HCT116 (cell line): ENCODE results near the gene NPS. TPM values are rescaled to one million over a fixed set of nuclear protein-coding genes. Genes with fewer than 3 reads are reported as not detected.

Source experiments
- ATAC-seq: fragments of 200-7000 bp; cut with Tn5 transposase; 2 replicates; pipeline ENCODE4 v1.9.1; 2020; ENCODE audit warnings: mild to moderate bottlenecking, moderate library complexity
- BruUV-seq: library from RNA; stranded (reverse); fragments of 400-500 nt; replicated peaks from 2 replicates; lab custom pipeline; 2021; lab: Mats Ljungman, UMichigan
- CTCF ChIA-PET: fragments of 300-600 bp; sonication (Branson Sonifier 250); formaldehyde crosslinking; loops from one replicate; lab custom pipeline; 2021; ENCODE audit warnings: antibody characterized with exemption; lab: Charles Lee
- POLR2A ChIA-PET: fragments of 300-600, 350-600 bp; sonication (Branson Sonifier 250); formaldehyde crosslinking; loops from one replicate; lab custom pipeline; 2021; ENCODE audit warnings: antibody characterized with exemption; lab: Charles Lee
- RAD21 ChIA-PET, 2 experiments: fragments of 300-600 bp; sonication (Branson Sonifier 250); formaldehyde crosslinking; loops; one replicate each; lab custom pipeline; 2023; ENCODE audit warnings: low total read pairs in 2 of 2; ENCODE audit not compliant: uncharacterized antibody in 2 of 2, unreplicated experiment in 2 of 2, low non-redundant PET in 1 of 2; lab: Charles Lee
- DNase-seq: peaks from one replicate; pipeline ENCODE4 v3.0.0-alpha.2; 2010; ENCODE audit warnings: low read depth, low spot score
- H2AFZ ChIP-seq: fragments of 200-600 bp; shearing (Covaris generic), sonication (generic); 2 replicates; pipeline ENCODE4 v1.6.1; 2017; ENCODE audit warnings: low read depth, mixed run types, mixed read lengths, antibody characterized with exemption, low read length; ENCODE audit not compliant: poor library complexity, severe bottlenecking
- H3K27ac ChIP-seq: 2 replicates; pipeline ENCODE4 v1.5.1; 2012; ENCODE audit warnings: low read depth, low read length
- H3K27me3 ChIP-seq: fragments of 200-600 bp; sonication (generic); 2 replicates; pipeline ENCODE4 v1.6.1; 2016; ENCODE audit warnings: mixed run types, low read length, mixed read lengths; ENCODE audit not compliant: insufficient read depth
- H3K36me3 ChIP-seq, 2 experiments: fragments of 200-500 bp in 1 of 2; fragments of 200-600 bp in 1 of 2; sonication (Bioruptor generic) in 1 of 2; sonication (generic) in 1 of 2; 2 replicates each; pipeline versions ENCODE4 v1.5.1 to v1.6.1; 2014 to 2016; ENCODE audit warnings: low read length in 2 of 2, inconsistent platforms in 1 of 2, mixed read lengths in 1 of 2, mixed run types in 1 of 2; ENCODE audit not compliant: insufficient read depth in 2 of 2, control insufficient read depth in 1 of 2
- H3K4me1 ChIP-seq, 2 experiments: fragments of 200-600 bp in 1 of 2; sonication (generic) in 1 of 2; 2 replicates each; pipeline versions ENCODE4 v1.5.1 to v1.6.1; 2012 to 2017; ENCODE audit warnings: low read length in 2 of 2, inconsistent platforms in 1 of 2, mild to moderate bottlenecking in 1 of 2, mixed read lengths in 1 of 2, mixed run types in 1 of 2, moderate library complexity in 1 of 2; ENCODE audit not compliant: insufficient read depth in 2 of 2, control insufficient read depth in 1 of 2
- H3K4me2 ChIP-seq: fragments of 200-600 bp; sonication (generic); 2 replicates; pipeline ENCODE4 v1.6.1; 2017; ENCODE audit warnings: mixed run types, low read length, mixed read lengths
- H3K4me3 ChIP-seq, 2 experiments: fragments of 200-600 bp in 1 of 2; sonication (generic) in 1 of 2; replicated peaks in 1 of 2; 2 replicates each; pipeline ENCODE4 v1.5.1; 2011 to 2016; ENCODE audit warnings: low read length in 2 of 2, control low read depth in 1 of 2, low read depth in 1 of 2, mild to moderate bottlenecking in 1 of 2, mixed read lengths in 1 of 2, mixed run types in 1 of 2
- H3K79me2 ChIP-seq: fragments of 200-600 bp; sonication (generic); 2 replicates; pipeline ENCODE4 v1.6.1; 2017; ENCODE audit warnings: mild to moderate bottlenecking, mixed run types, low read length, moderate library complexity, mixed read lengths; ENCODE audit not compliant: insufficient read depth
- H3K9ac ChIP-seq: fragments of 200-600 bp; sonication (generic); 2 replicates; pipeline ENCODE4 v1.6.1; 2016; ENCODE audit warnings: low read length, mixed read lengths
- H3K9me2 ChIP-seq: fragments of 200-600 bp; sonication (generic), shearing (Covaris generic); 2 replicates; pipeline ENCODE4 v1.6.1; 2017; ENCODE audit warnings: mixed run types, mild to moderate bottlenecking, moderate library complexity; ENCODE audit not compliant: insufficient read depth
- H3K9me3 ChIP-seq, 2 experiments: fragments of 200-500 bp in 1 of 2; fragments of 200-600 bp in 1 of 2; sonication (Bioruptor generic) in 1 of 2; sonication (generic) in 1 of 2; 2 replicates each; pipeline ENCODE4 v1.6.1; 2014 to 2017; ENCODE audit warnings: low read length in 2 of 2, mixed read lengths in 2 of 2, inconsistent platforms in 1 of 2, low read depth in 1 of 2, mild to moderate bottlenecking in 1 of 2, mixed run types in 1 of 2, moderate library complexity in 1 of 2; ENCODE audit not compliant: control insufficient read depth in 1 of 2, insufficient read depth in 1 of 2
- H4K20me1 ChIP-seq: fragments of 200-600 bp; sonication (generic), shearing (Covaris generic); 2 replicates; pipeline ENCODE4 v1.6.1; 2017; ENCODE audit warnings: mixed run types, mild to moderate bottlenecking, moderate library complexity; ENCODE audit not compliant: insufficient read depth
- ATF3 ChIP-seq: IDR thresholded peaks from 2 replicates; pipeline ENCODE4 v1.6.1; 2012
- CBX3 ChIP-seq: IDR thresholded peaks from 2 replicates; pipeline ENCODE4 v1.6.1; 2012; ENCODE audit warnings: low read depth
- CEBPB ChIP-seq: IDR thresholded peaks from 2 replicates; pipeline ENCODE4 v1.6.1; 2012; ENCODE audit warnings: low read depth
- ELF1 ChIP-seq: IDR thresholded peaks from 2 replicates; pipeline ENCODE4 v1.6.1; 2012; ENCODE audit warnings: low read depth, borderline replicate concordance
- EZH2phosphoT487 ChIP-seq: fragments of 200-600 bp; IDR thresholded peaks from 2 replicates; pipeline ENCODE4 v1.6.1; 2018; ENCODE audit warnings: antibody characterized with exemption, borderline replicate concordance
- FOSL1 ChIP-seq: IDR thresholded peaks from 2 replicates; pipeline ENCODE4 v1.6.1; 2012; ENCODE audit warnings: low read depth
- JUND ChIP-seq: IDR thresholded peaks from 2 replicates; pipeline ENCODE4 v1.6.1; 2012
- POLR2A ChIP-seq: IDR thresholded peaks from 2 replicates; pipeline ENCODE4 v1.7.0; 2011; ENCODE audit warnings: borderline replicate concordance; ENCODE audit not compliant: insufficient read depth, insufficient read length; ENCODE audit errors: extremely low read depth
- POLR2AphosphoS5 ChIP-seq: IDR thresholded peaks from 2 replicates; pipeline ENCODE4 v1.6.1; 2011; ENCODE audit warnings: mild to moderate bottlenecking, low read depth, low read length, moderate library complexity
- SIN3A ChIP-seq: IDR thresholded peaks from 2 replicates; pipeline ENCODE4 v1.6.1; 2012; ENCODE audit warnings: low read depth
- SP1 ChIP-seq: IDR thresholded peaks from 2 replicates; pipeline ENCODE4 v1.6.1; 2012; ENCODE audit warnings: low read depth
- TCF7L2 ChIP-seq: IDR thresholded peaks from 2 replicates; pipeline ENCODE4 v1.7.0; 2011; ENCODE audit warnings: borderline replicate concordance, inconsistent platforms; ENCODE audit not compliant: insufficient read depth, insufficient read length; ENCODE audit errors: extremely low read depth
- ZFX ChIP-seq: fragments of 450-650 bp; IDR thresholded peaks from 2 replicates; pipeline ENCODE4 v1.6.1; 2017
- intact Hi-C: fragments of 100-400 bp; cut with micrococcal nuclease; formaldehyde crosslinking; loops from 2 replicates; pipeline ENCODE4 v1.10.0; 2022
- total RNA-seq: library from RNA; stranded (reverse); gene quantifications from one replicate; pipeline ENCODE4 v1.2.1, GENCODE V29; 2021; ENCODE audit not compliant: unreplicated experiment
- TF ChIP-seq, protein P1 (sequence below): IDR thresholded peaks from 2 replicates; pipeline ENCODE4 v1.6.1; 2012
- TF ChIP-seq, protein P2 (sequence below): IDR thresholded peaks from 2 replicates; pipeline ENCODE4 v1.6.1; 2012; ENCODE audit warnings: low read depth

Gene NPS
- total RNA-seq, 1 experiment from 2014 or later = not detected

DNA sequence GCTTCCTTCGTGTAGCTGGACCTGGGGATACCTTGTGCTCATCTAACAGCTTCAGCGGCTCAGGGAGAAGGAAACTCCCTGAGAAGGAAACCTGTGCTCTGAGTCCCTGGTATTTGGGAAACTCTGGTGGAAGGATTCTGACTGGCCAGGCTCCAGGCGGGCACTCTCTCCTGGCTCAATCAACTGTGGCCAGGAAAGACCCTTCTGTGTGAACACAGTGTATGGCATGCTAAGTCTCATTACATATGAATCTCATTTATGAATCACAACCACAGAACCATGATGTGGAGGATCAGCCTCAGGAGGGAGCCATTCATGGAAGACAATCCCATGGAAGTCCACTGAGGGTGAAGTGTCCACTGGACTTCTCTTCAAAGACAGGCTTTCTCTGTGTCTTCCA is 20.9 kb downstream of the NPS start:
- ChIA-PET CTCF (no interaction called here), POLR2A (no interaction called here), RAD21 (no interaction called here)
- peaks cover 65% of the 10 kb centered on the region for H3K27me3 ChIP-seq
- no peak for DNase-seq
- H2AFZ ChIP-seq = no peak overlapping the region
- no peaks in the 10 kb centered on the region; a peak in 1 of 4 replicates for H3K9me3 ChIP-seq
- H3K4me2 ChIP-seq = no peak overlapping the region
- H3K9ac ChIP-seq = no peak overlapping the region
- intact Hi-C loops = loop anchor here (10.0 kb wide), 1 partner anchor 325 kb away; no protein-coding TSS in a partner anchor
- H4K20me1 ChIP-seq = no peaks in the 10 kb centered on the region
- no TSS peak for BruUV-seq
- ATAC-seq = no peak
- H3K79me2 ChIP-seq = no peaks in the 10 kb centered on the region
- H3K4me3 ChIP-seq = no peak overlapping the region
- no peaks in the 10 kb centered on the region for H3K9me2 ChIP-seq
- H3K36me3 ChIP-seq = no peaks in the 10 kb centered on the region
- H3K4me1 ChIP-seq = no peaks in the 10 kb centered on the region
- no peak overlapping the region for H3K27ac ChIP-seq
- TF ChIP-seq POLR2AphosphoS5 (no peak), ELF1 (no peak), SP1 (no peak), ZFX (no peak), POLR2A (no peak), TCF7L2 (no peak), ATF3 (no peak), SIN3A (no peak), FOSL1 (no peak), CBX3 (no peak), JUND (no peak)
- TF ChIP-seq, protein P1, sequence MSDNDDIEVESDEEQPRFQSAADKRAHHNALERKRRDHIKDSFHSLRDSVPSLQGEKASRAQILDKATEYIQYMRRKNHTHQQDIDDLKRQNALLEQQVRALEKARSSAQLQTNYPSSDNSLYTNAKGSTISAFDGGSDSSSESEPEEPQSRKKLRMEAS = no peak

GRCh38 chr10:127571386-127571785 is 22.3 kb downstream of the NPS start:
- RAD21 ChIA-PET = no interaction called here
- BruUV-seq = no TSS peak
- no peak overlapping the region for H2AFZ ChIP-seq

More at GRCh38 chr10:127571386-127571785, 22.3 kb downstream of the NPS start:
- H3K4me2 ChIP-seq = no peak overlapping the region
- H3K27ac ChIP-seq = no peak overlapping the region
- no peaks in the 10 kb centered on the region; a peak in 1 of 4 replicates for H3K9me3 ChIP-seq
- H3K36me3 ChIP-seq = no peaks in the 10 kb centered on the region
- H3K79me2 ChIP-seq = no peaks in the 10 kb centered on the region
- ATAC-seq = no peak
- TF ChIP-seq TCF7L2 = no peak
- no peak for TF ChIP-seq CEBPB
- TF ChIP-seq, protein P2, sequence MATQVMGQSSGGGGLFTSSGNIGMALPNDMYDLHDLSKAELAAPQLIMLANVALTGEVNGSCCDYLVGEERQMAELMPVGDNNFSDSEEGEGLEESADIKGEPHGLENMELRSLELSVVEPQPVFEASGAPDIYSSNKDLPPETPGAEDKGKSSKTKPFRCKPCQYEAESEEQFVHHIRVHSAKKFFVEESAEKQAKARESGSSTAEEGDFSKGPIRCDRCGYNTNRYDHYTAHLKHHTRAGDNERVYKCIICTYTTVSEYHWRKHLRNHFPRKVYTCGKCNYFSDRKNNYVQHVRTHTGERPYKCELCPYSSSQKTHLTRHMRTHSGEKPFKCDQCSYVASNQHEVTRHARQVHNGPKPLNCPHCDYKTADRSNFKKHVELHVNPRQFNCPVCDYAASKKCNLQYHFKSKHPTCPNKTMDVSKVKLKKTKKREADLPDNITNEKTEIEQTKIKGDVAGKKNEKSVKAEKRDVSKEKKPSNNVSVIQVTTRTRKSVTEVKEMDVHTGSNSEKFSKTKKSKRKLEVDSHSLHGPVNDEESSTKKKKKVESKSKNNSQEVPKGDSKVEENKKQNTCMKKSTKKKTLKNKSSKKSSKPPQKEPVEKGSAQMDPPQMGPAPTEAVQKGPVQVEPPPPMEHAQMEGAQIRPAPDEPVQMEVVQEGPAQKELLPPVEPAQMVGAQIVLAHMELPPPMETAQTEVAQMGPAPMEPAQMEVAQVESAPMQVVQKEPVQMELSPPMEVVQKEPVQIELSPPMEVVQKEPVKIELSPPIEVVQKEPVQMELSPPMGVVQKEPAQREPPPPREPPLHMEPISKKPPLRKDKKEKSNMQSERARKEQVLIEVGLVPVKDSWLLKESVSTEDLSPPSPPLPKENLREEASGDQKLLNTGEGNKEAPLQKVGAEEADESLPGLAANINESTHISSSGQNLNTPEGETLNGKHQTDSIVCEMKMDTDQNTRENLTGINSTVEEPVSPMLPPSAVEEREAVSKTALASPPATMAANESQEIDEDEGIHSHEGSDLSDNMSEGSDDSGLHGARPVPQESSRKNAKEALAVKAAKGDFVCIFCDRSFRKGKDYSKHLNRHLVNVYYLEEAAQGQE = no peak
- no peak for TF ChIP-seq JUND
- no peak for TF ChIP-seq EZH2phosphoT487
- TF ChIP-seq ATF3 = no peak
- H3K4me3 ChIP-seq = no peak overlapping the region
- no peaks in the 10 kb centered on the region for H3K4me1 ChIP-seq
- DNase-seq = no peak
- peaks cover 60% of the 10 kb centered on the region for H3K27me3 ChIP-seq
- H3K9me2 ChIP-seq = no peaks in the 10 kb centered on the region
- H4K20me1 ChIP-seq = no peaks in the 10 kb centered on the region
- no peak overlapping the region for H3K9ac ChIP-seq
- intact Hi-C loops = loop anchor here (10.0 kb wide), 1 partner anchor 327 kb away; no protein-coding TSS in a partner anchor
- ChIA-PET POLR2A (no interaction called here), CTCF (no interaction called here)
